Liver (tissue), 9 donors: ENCODE data around the gene SPHKAP. TPM values are rescaled to one million over a fixed set of nuclear protein-coding genes. Genes with fewer than 3 reads are reported as not detected.
"Not testable (repeated sequence)": the region's sequence is repeated elsewhere in the genome, so short reads cannot be mapped to it uniquely, and the experiment has no call there.

Experiments used
- DNase-seq: peaks from one replicate; pipeline ENCODE4 v3.0.0-alpha.2; 2017; ENCODE audit warnings: low spot score
- H3K27ac ChIP-seq, 2 donors: one replicate each; pipeline ENCODE4 v1.7.0; 2013; ENCODE audit warnings: inconsistent platforms in 2 of 2, low read length in 2 of 2, control low read depth in 1 of 2, low read depth in 1 of 2, mild to moderate bottlenecking in 1 of 2
- H3K27me3 ChIP-seq, 4 donors: one replicate each; pipeline versions ENCODE4 v1.6.1 to v1.7.0; 2013; ENCODE audit warnings: low read length in 3 of 4, inconsistent platforms in 1 of 4, mild to moderate bottlenecking in 1 of 4, moderate library complexity in 1 of 4; ENCODE audit not compliant: control insufficient read depth in 4 of 4, insufficient read depth in 4 of 4
- H3K36me3 ChIP-seq, 4 donors: one replicate each; pipeline versions ENCODE4 v1.6.1 to v1.7.0; 2013; ENCODE audit warnings: low read length in 3 of 4, mild to moderate bottlenecking in 3 of 4, low read depth in 1 of 4, moderate library complexity in 1 of 4; ENCODE audit not compliant: control insufficient read depth in 4 of 4, insufficient read depth in 3 of 4
- H3K4me1 ChIP-seq, 4 donors: one replicate each; pipeline versions ENCODE4 v1.6.1 to v1.7.0; 2013; ENCODE audit warnings: low read length in 3 of 4, mild to moderate bottlenecking in 3 of 4, moderate library complexity in 1 of 4; ENCODE audit not compliant: control insufficient read depth in 4 of 4, insufficient read depth in 4 of 4
- H3K4me3 ChIP-seq, 3 donors: one replicate each; pipeline versions ENCODE4 v1.6.1 to v1.7.0; 2013; ENCODE audit warnings: low read length in 3 of 3, control low read depth in 1 of 3, low read depth in 1 of 3, mild to moderate bottlenecking in 1 of 3
- H3K9ac ChIP-seq, 2 donors: one replicate each; pipeline ENCODE4 v1.7.0; 2013; ENCODE audit warnings: low read length in 2 of 2, mild to moderate bottlenecking in 2 of 2, moderate library complexity in 2 of 2, control low read depth in 1 of 2, low read depth in 1 of 2
- H3K9me3 ChIP-seq, 4 donors: one replicate each; pipeline versions ENCODE4 v1.6.1 to v1.7.0; 2013; ENCODE audit warnings: low read length in 3 of 4; ENCODE audit not compliant: control insufficient read depth in 4 of 4
- EGR1 ChIP-seq, 2 donors: IDR thresholded peaks; 2 replicates each; pipeline ENCODE4 v1.6.1; 2016 to 2018; ENCODE audit warnings: antibody characterized with exemption in 2 of 2, low read depth in 2 of 2
- GABPA ChIP-seq, 2 donors: IDR thresholded peaks in 1 of 2; conservative IDR thresholded peaks in 1 of 2; 2 replicates each; pipeline ENCODE4 v1.6.1; 2016; ENCODE audit warnings: antibody characterized with exemption in 2 of 2, mild to moderate bottlenecking in 1 of 2, moderate library complexity in 1 of 2
- HNF4A ChIP-seq, 2 donors: conservative IDR thresholded peaks; 2 replicates each; pipeline ENCODE4 v1.6.1; 2016; ENCODE audit warnings: antibody characterized with exemption in 2 of 2, mild to moderate bottlenecking in 2 of 2
- HNF4G ChIP-seq: IDR thresholded peaks from 2 replicates; pipeline ENCODE4 v1.6.1; 2016; ENCODE audit warnings: antibody characterized with exemption
- JUND ChIP-seq, 2 donors: IDR thresholded peaks; 2 replicates each; pipeline ENCODE4 v1.6.1; 2016; ENCODE audit warnings: antibody characterized with exemption in 2 of 2
- NR2F2 ChIP-seq: IDR thresholded peaks from 2 replicates; pipeline ENCODE4 v1.6.1; 2016; ENCODE audit warnings: antibody characterized with exemption
- TAF1 ChIP-seq: conservative IDR thresholded peaks from 2 replicates; pipeline ENCODE4 v1.6.1; 2016; ENCODE audit warnings: antibody characterized with exemption, mild to moderate bottlenecking
- YY1 ChIP-seq: IDR thresholded peaks from 2 replicates; pipeline ENCODE4 v1.6.1; 2016; ENCODE audit warnings: antibody characterized with exemption, mild to moderate bottlenecking
- WGBS: extraction: QIAGEN DNeasy Blood & Tissue Kit; methylation state at CpG from one replicate; pipeline ENCODE4 v1.1.7; 2013; 5-methylcytosine and 5-hydroxymethylcytosine counted together
- polyA plus RNA-seq, 2 donors: library from polyadenylated mRNA; stranded (reverse) in 1 of 2; unstranded in 1 of 2; fragments of 200-250 nt in 1 of 2; fragments of >200 nt in 1 of 2; fragmentation: Nextera tagmentation in 1 of 2; extraction: Ambion mirVana in 1 of 2; gene quantifications; one replicate each; pipeline versions ENCODE4 v1.2.1 to v1.2.3, GENCODE V29; 2013 to 2015
- total RNA-seq, 2 donors: library from RNA; depleted of rRNA; stranded (reverse); fragments of >200 nt; gene quantifications; one replicate each; pipeline ENCODE4 v1.2.3, GENCODE V29; 2014
- TF ChIP-seq, protein P1 (sequence below): IDR thresholded peaks from 2 replicates; pipeline ENCODE4 v1.6.1; 2016; ENCODE audit warnings: antibody characterized with exemption
- TF ChIP-seq, protein P2 (sequence below): IDR thresholded peaks from 2 replicates; pipeline ENCODE4 v1.6.1; 2016; ENCODE audit warnings: antibody characterized with exemption, mild to moderate bottlenecking
- TF ChIP-seq, protein P3 (sequence below): IDR thresholded peaks from 2 replicates; pipeline ENCODE4 v1.6.1; 2016; ENCODE audit warnings: antibody characterized with exemption
- donor health status: healthy.
- donor health status: healthy.
- donor health status: healthy.
- donor health status: healthy.
- donor health status: healthy.

SPHKAP gene
- total and polyA plus RNA-seq, 4 donors: not detected

DNA sequence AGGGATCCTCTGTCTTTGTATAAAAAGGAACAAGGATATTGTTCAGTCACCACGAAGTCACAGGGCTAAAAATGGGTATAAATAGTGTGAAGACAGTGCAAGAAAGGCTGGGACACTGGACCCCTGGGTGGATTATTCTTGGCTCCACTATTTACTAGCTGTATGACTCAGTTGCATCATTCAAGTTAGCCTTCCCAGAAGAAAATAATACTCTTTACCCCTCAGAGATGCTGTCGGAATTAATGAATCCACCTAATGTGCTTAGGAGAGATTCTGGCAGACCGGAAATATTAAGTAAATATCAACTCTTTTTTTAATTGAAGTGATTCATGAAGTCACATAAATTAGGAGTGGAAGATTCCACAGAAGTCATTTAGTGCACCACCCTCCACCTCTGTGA lies 98.9 kb downstream of the SPHKAP start:
- no peak overlapping the region for H3K27ac ChIP-seq
- H3K4me1 ChIP-seq: no peaks in the 10 kb centered on the region
- no peak for DNase-seq
- H3K27me3 ChIP-seq: no peaks in the 10 kb centered on the region
- H3K9ac ChIP-seq: no peak overlapping the region
- WGBS: 65% methylated on average over 3 of the region's 3 CpGs
- TF ChIP-seq YY1: no peak
- no peak for TF ChIP-seq JUND (IDR thresholded peaks at IDR 0.05)
- TF ChIP-seq HNF4A (conservative IDR thresholded peaks at IDR 0.05): no peak
- TF ChIP-seq, protein P1, sequence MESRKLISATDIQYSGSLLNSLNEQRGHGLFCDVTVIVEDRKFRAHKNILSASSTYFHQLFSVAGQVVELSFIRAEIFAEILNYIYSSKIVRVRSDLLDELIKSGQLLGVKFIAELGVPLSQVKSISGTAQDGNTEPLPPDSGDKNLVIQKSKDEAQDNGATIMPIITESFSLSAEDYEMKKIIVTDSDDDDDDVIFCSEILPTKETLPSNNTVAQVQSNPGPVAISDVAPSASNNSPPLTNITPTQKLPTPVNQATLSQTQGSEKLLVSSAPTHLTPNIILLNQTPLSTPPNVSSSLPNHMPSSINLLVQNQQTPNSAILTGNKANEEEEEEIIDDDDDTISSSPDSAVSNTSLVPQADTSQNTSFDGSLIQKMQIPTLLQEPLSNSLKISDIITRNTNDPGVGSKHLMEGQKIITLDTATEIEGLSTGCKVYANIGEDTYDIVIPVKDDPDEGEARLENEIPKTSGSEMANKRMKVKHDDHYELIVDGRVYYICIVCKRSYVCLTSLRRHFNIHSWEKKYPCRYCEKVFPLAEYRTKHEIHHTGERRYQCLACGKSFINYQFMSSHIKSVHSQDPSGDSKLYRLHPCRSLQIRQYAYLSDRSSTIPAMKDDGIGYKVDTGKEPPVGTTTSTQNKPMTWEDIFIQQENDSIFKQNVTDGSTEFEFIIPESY: no peak
- TF ChIP-seq GABPA (IDR thresholded peaks at IDR 0.05 in 1 of 2, conservative IDR thresholded peaks at IDR 0.05 in 1 of 2): no peak
- TF ChIP-seq HNF4G: no peak
- no peak for TF ChIP-seq EGR1 (IDR thresholded peaks at IDR 0.05; ENCODE audit: low read depth in 2 of 2)
- no peak for TF ChIP-seq NR2F2
- H3K36me3 ChIP-seq: no peaks in the 10 kb centered on the region
- H3K4me3 ChIP-seq: no peak overlapping the region
- no peaks in the 10 kb centered on the region for H3K9me3 ChIP-seq

DNA sequence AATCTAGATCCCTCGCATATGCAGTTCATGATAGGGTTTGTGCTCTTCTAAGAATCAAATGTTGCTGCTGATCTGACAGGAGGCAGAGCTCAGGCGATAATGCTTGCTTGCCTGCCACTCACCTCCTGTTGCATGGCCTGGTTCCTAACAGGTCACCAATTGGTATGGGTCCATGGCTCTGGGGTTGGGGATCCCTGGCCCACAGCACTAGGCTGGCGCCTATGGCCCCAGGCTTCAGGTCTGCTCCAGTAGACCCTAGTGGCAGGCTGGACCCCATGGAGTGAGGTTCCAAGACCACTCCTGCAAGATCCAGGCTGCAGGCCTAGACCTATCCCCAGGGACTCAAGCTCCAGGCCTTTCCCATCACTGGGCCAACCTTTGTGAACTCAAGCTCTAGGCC lies 102.3 kb downstream of the SPHKAP start:
- WGBS: 94% methylated on average over 3 of the region's 3 CpGs
- Histone ChIP-seq H3K36me3 (no peaks in the 10 kb centered on the region), H3K4me3 (no peak overlapping the region), H3K9ac (no peak overlapping the region), H3K4me1 (no peaks in the 10 kb centered on the region), H3K27ac (no peak overlapping the region), H3K27me3 (no peaks in the 10 kb centered on the region), H3K9me3 (no peaks in the 10 kb centered on the region)
- DNase-seq: no peak
- TF ChIP-seq, protein P2, sequence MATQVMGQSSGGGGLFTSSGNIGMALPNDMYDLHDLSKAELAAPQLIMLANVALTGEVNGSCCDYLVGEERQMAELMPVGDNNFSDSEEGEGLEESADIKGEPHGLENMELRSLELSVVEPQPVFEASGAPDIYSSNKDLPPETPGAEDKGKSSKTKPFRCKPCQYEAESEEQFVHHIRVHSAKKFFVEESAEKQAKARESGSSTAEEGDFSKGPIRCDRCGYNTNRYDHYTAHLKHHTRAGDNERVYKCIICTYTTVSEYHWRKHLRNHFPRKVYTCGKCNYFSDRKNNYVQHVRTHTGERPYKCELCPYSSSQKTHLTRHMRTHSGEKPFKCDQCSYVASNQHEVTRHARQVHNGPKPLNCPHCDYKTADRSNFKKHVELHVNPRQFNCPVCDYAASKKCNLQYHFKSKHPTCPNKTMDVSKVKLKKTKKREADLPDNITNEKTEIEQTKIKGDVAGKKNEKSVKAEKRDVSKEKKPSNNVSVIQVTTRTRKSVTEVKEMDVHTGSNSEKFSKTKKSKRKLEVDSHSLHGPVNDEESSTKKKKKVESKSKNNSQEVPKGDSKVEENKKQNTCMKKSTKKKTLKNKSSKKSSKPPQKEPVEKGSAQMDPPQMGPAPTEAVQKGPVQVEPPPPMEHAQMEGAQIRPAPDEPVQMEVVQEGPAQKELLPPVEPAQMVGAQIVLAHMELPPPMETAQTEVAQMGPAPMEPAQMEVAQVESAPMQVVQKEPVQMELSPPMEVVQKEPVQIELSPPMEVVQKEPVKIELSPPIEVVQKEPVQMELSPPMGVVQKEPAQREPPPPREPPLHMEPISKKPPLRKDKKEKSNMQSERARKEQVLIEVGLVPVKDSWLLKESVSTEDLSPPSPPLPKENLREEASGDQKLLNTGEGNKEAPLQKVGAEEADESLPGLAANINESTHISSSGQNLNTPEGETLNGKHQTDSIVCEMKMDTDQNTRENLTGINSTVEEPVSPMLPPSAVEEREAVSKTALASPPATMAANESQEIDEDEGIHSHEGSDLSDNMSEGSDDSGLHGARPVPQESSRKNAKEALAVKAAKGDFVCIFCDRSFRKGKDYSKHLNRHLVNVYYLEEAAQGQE: no peak
- TF ChIP-seq HNF4G (no peak), TAF1 (no peak)
- TF ChIP-seq, protein P3, sequence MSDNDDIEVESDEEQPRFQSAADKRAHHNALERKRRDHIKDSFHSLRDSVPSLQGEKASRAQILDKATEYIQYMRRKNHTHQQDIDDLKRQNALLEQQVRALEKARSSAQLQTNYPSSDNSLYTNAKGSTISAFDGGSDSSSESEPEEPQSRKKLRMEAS: no peak

DNA sequence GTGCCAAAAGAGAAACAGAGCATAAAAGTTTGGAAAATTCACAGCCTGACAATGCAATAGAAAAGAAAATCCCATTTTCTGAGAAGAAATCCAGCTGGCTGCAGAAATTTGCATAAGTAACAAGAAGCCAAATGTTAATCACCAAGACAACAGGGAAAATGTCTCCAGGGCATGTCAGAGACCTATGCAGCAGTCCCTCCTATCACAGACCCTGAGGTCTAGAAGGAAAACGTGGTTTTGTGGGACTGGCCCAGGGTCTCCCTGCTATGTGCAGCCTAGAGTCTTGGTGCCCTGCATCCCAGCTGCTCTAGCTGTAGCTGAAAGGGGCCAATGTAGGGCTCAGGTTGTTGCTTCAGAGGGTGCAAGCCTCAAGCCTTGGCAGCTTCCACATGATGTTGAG lies 104.8 kb downstream of the SPHKAP start:
- H3K4me1 ChIP-seq, H3K27ac ChIP-seq, H3K9ac ChIP-seq, H3K9me3 ChIP-seq, DNase-seq, H3K4me3 ChIP-seq, H3K36me3 ChIP-seq, H3K27me3 ChIP-seq: not testable (repeated sequence)
- 51% methylated on average over 1 of the region's 1 CpG for WGBS
